PFSK-1 (cell line): ENCODE results near the gene APOF.

ENCODE experiments used
- FOXP2 ChIP-seq: optimal IDR thresholded peaks from 2 replicates; pipeline ENCODE3; 2011; ENCODE audit warnings: borderline replicate concordance, control low read depth, inconsistent platforms; ENCODE audit not compliant: insufficient read depth; ENCODE audit errors: extremely low read length, extremely low read depth
- POLR2AphosphoS5 ChIP-seq: IDR thresholded peaks from 2 replicates; pipeline ENCODE4 v1.6.1; 2012; ENCODE audit warnings: low read depth, mild to moderate bottlenecking, control low read depth, low read length, moderate library complexity
- REST ChIP-seq, 2 experiments: IDR thresholded peaks; 2 replicates each; pipeline versions ENCODE4 v1.6.1 to v1.8.0; 2011 to 2012; ENCODE audit warnings: low read depth in 2 of 2, low read length in 2 of 2, control low read depth in 1 of 2, inconsistent platforms in 1 of 2, mild to moderate bottlenecking in 1 of 2, moderate library complexity in 1 of 2; ENCODE audit not compliant: insufficient read depth in 1 of 2
- SIN3A ChIP-seq: IDR thresholded peaks from 2 replicates; pipeline ENCODE4 v1.6.1; 2012; ENCODE audit warnings: mild to moderate bottlenecking, low read length, moderate library complexity, borderline replicate concordance; ENCODE audit not compliant: insufficient read depth
- TAF1 ChIP-seq: IDR thresholded peaks from 2 replicates; pipeline ENCODE4 v1.6.1; 2012; ENCODE audit warnings: low read length, control low read depth, borderline replicate concordance; ENCODE audit not compliant: insufficient read depth

Gene APOF

DNA sequence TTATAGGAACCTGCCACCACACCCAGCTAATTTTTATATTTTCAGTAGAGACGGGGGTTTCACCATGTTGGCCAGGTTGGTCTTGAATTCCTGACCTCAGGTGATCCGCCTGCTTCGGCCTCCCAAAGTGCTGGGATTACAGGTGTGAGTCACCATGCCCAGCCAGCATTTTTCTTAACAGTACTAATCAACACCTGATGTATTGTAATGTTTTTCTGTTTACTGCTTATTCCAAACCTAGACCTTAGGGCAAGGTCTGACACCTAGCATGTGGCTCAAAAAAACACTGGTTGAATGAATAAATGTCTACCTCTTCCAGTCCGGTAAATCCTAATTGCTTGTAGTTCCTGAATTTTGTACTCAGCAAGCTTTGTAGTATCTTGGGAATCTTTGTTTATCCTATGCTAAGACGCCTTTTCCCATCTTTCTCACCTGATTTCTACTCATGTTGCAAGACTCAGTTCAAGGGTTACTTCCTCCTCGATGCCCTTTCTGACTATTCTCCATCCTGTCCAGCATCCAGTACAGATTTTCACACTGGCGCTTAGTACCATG is 31.6 kb downstream of the APOF start:
- TF ChIP-seq POLR2AphosphoS5, result no peak
- no peak for TF ChIP-seq SIN3A
- TF ChIP-seq TAF1, result no peak
- TF ChIP-seq REST (IDR thresholded peaks at IDR 0.05; ENCODE audit: insufficient read depth in 1 of 2, low read depth in 2 of 2, low read length in 2 of 2), result no peak
- no peak for TF ChIP-seq FOXP2

DNA sequence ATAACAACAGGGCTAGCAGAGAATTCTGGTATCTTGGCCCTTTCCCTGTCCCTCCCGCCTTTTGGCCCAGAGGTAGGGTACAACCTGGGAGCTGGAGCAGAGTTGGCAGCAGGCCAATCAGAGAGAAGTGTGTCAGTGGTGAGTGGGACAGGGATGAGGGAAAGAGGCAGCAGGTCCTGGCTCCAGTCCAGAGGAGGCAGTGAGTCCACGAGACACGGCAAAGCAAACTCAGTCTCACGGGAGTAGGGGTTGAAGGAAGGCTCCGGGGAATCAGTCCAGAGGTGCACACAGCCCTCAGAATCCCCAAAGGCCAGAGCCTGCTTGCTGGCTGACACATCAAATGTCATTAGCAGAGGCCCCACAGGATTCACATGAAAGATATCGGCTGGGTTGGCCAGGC is 36.1 kb downstream of the APOF start:
- TF ChIP-seq TAF1 (no peak), POLR2AphosphoS5 (no peak), SIN3A (no peak), REST (IDR thresholded peaks at IDR 0.05; ENCODE audit: insufficient read depth in 1 of 2, low read depth in 2 of 2, low read length in 2 of 2) (no peak), FOXP2 (no peak)

DNA sequence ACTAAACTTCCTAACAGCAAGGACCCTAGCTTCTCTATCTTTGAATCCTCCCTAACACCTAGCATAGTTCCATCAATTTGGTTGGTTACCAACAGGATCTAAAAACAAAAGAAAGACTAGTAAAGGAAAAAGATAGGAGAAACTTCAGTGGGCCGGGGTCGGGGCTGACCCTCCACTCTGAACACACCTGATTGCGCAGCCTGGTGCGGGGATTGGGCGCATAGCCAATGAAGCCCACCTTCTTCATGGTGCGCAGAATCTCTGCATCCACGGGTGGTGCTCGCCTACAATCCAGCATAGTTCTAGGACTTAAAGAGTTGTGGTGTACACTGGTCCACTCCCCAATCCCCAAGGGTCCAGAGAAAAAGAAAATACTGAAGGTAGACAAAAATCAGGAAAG is 36.5 kb downstream of the APOF start:
- no peak for TF ChIP-seq POLR2AphosphoS5
- no peak for TF ChIP-seq FOXP2
- TF ChIP-seq SIN3A, result no peak
- TF ChIP-seq TAF1, result no peak
- TF ChIP-seq REST (IDR thresholded peaks at IDR 0.05; ENCODE audit: insufficient read depth in 1 of 2, low read depth in 2 of 2, low read length in 2 of 2), result no peak

DNA sequence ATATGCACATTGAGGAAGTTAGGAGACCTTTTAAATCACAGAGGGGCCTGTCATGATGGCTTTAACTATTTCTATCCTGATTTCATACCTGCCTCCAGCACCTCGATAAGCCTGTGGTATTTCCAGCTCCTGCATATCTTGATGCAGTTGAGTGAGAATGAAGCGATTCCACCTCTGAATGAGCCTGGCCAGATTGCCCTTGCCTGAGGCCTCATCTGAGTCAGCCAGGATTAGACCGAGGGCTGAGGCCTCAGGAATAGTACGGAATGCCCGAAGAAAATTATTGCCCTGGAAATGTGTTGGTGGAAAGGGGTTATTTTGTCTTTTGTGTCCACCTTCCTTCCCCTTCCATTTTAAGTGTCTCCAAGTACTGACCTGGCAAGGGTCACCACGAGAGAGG is 38.5 kb downstream of the APOF start:
- no peak for TF ChIP-seq TAF1
- no peak for TF ChIP-seq FOXP2
- no peak for TF ChIP-seq POLR2AphosphoS5
- no peak for TF ChIP-seq REST (IDR thresholded peaks at IDR 0.05; ENCODE audit: insufficient read depth in 1 of 2, low read depth in 2 of 2, low read length in 2 of 2)
- no peak for TF ChIP-seq SIN3A

GRCh38 chr12:56321027-56321426 is 41.6 kb downstream of the APOF start:
- TF ChIP-seq TAF1 (no peak), REST (IDR thresholded peaks at IDR 0.05; ENCODE audit: insufficient read depth in 1 of 2, low read depth in 2 of 2, low read length in 2 of 2) (no peak), POLR2AphosphoS5 (no peak), FOXP2 (no peak), SIN3A (no peak)
